Hepatocyte (in vitro differentiated cells): ENCODE data around the gene TRIM9.

Experiments used
- CTCF ChIP-seq: fragments of 200-600 bp; sonication (generic); IDR thresholded peaks from 2 replicates; pipeline ENCODE4 v1.5.1; 2016; ENCODE audit warnings: antibody characterized with exemption, mild to moderate bottlenecking; ENCODE audit not compliant: poor library complexity
- EZH2 ChIP-seq: fragments of 200-600 bp; sonication (generic); IDR thresholded peaks from 2 replicates; pipeline ENCODE4 v1.6.1; 2016; ENCODE audit warnings: antibody characterized with exemption, mild to moderate bottlenecking, borderline replicate concordance
- EZH2phosphoT487 ChIP-seq: fragments of 200-600 bp; sonication (generic); IDR thresholded peaks from one replicate; pipeline ENCODE4 v1.6.1; 2018; ENCODE audit warnings: antibody characterized with exemption, mild to moderate bottlenecking, low read depth, moderate library complexity; ENCODE audit not compliant: unreplicated experiment, severe bottlenecking

GRCh38 chr14:51006324-51006723 lies 88.6 kb downstream of the TRIM9 start:
- no peak for TF ChIP-seq CTCF
- TF ChIP-seq EZH2phosphoT487, result no peak
- no peak for TF ChIP-seq EZH2
